Measurements from ENCODE around the gene DDX10. TPM values are rescaled to one million over a fixed set of nuclear protein-coding genes. Genes with fewer than 3 reads are reported as not detected.

Gene DDX10
- polyA plus RNA-seq, 1 donor (not counting 4 experiments of a cell fraction or from before 2014, with no cell fraction given): 32.3 TPM

- FAIRE-seq: no peak
Observed at GRCh38 chr11:108838792-108839105, 173.9 kb downstream of the DDX10 start.

GRCh38 chr11:108846009-108846408 is 181.1 kb downstream of the DDX10 start:
- H3K27me3 ChIP-seq (ENCODE audit: control insufficient read depth, extremely low read depth, insufficient read depth, low read length): no peaks in the 10 kb centered on the region

More at GRCh38 chr11:108838792-108839105, 173.9 kb downstream of the DDX10 start:
- no peak overlapping the region for H3K4me2 ChIP-seq (ENCODE audit: control insufficient read depth, extremely low read depth, insufficient read depth, low read depth, low read length)
- no peaks in the 10 kb centered on the region for H3K79me2 ChIP-seq (ENCODE audit: control insufficient read depth, insufficient read depth, low read length)
- no peaks in the 10 kb centered on the region for H3K9me1 ChIP-seq (ENCODE audit: control insufficient read depth, extremely low read depth, insufficient read depth, low read length)
- H3K4me1 ChIP-seq (ENCODE audit: control insufficient read depth, extremely low read depth, insufficient read depth, low read length): no peaks in the 10 kb centered on the region
- H4K20me1 ChIP-seq (ENCODE audit: control insufficient read depth, extremely low read depth, insufficient read depth, low read length): no peaks in the 10 kb centered on the region
- H2AFZ ChIP-seq (ENCODE audit: control insufficient read depth, low read length): no peak overlapping the region
- dilution Hi-C loops (cut with MboI; ENCODE audit: extremely low pct_ligation_motif_present, low sequenced_read_pairs): no loop called here
- H3K9me3 ChIP-seq (ENCODE audit: control insufficient read depth, low read depth, low read length): no peaks in the 10 kb centered on the region
- H3K9ac ChIP-seq (ENCODE audit: control insufficient read depth, extremely low read depth, insufficient read depth, low read length): no peak overlapping the region
- DNase-seq (ENCODE audit: low read depth, low spot score): no peak
- H3K27ac ChIP-seq (ENCODE audit: control insufficient read depth, insufficient read depth, low read length): no peak overlapping the region
- no peaks in the 10 kb centered on the region for H3K36me3 ChIP-seq (ENCODE audit: control insufficient read depth in 2 of 2, extremely low read depth in 1 of 2, insufficient read depth in 2 of 2, low read length in 2 of 2)
- H3K27me3 ChIP-seq (ENCODE audit: control insufficient read depth, extremely low read depth, insufficient read depth, low read length): no peaks in the 10 kb centered on the region
- no peak overlapping the region for H3K4me3 ChIP-seq (ENCODE audit: control insufficient read depth in 2 of 3, extremely low read depth in 1 of 3, insufficient read depth in 2 of 3, low read depth in 1 of 3, low read length in 3 of 3)
- TF ChIP-seq EZH2 (IDR thresholded peaks at IDR 0.05; ENCODE audit: low read length): no peak
- no peak for TF ChIP-seq CTCF (optimal IDR thresholded peaks at IDR 0.05 in 1 of 3, IDR thresholded peaks at IDR 0.05 in 1 of 3, conservative IDR thresholded peaks at IDR 0.05 in 1 of 3; ENCODE audit: extremely low read depth in 1 of 3, insufficient read depth in 2 of 3, low read length in 3 of 3)

More at GRCh38 chr11:108846009-108846408, 181.1 kb downstream of the DDX10 start:
- FAIRE-seq (no peak), DNase-seq (ENCODE audit: low read depth, low spot score) (no peak)
- H3K9me1 ChIP-seq (ENCODE audit: control insufficient read depth, extremely low read depth, insufficient read depth, low read length): no peaks in the 10 kb centered on the region
- no peak overlapping the region for H3K4me2 ChIP-seq (ENCODE audit: control insufficient read depth, extremely low read depth, insufficient read depth, low read depth, low read length)
- dilution Hi-C loops (cut with MboI; ENCODE audit: extremely low pct_ligation_motif_present, low sequenced_read_pairs): no loop called here
- no peak overlapping the region for H3K27ac ChIP-seq (ENCODE audit: control insufficient read depth, insufficient read depth, low read length)
- H3K36me3 ChIP-seq (ENCODE audit: control insufficient read depth in 2 of 2, extremely low read depth in 1 of 2, insufficient read depth in 2 of 2, low read length in 2 of 2): peaks cover 0 to 2% of the 10 kb centered on the region in 2 experiments
- no peaks in the 10 kb centered on the region for H3K79me2 ChIP-seq (ENCODE audit: control insufficient read depth, insufficient read depth, low read length)
- no peaks in the 10 kb centered on the region for H3K9me3 ChIP-seq (ENCODE audit: control insufficient read depth, low read depth, low read length)
- no peak overlapping the region for H3K9ac ChIP-seq (ENCODE audit: control insufficient read depth, extremely low read depth, insufficient read depth, low read length)
- no peaks in the 10 kb centered on the region for H4K20me1 ChIP-seq (ENCODE audit: control insufficient read depth, extremely low read depth, insufficient read depth, low read length)
- no peak for TF ChIP-seq EZH2 (IDR thresholded peaks at IDR 0.05; ENCODE audit: low read length)
- TF ChIP-seq CTCF (optimal IDR thresholded peaks at IDR 0.05 in 1 of 3, IDR thresholded peaks at IDR 0.05 in 1 of 3, conservative IDR thresholded peaks at IDR 0.05 in 1 of 3; ENCODE audit: extremely low read depth in 1 of 3, insufficient read depth in 2 of 3, low read length in 3 of 3): no peak
- no peak overlapping the region for H3K4me3 ChIP-seq (ENCODE audit: control insufficient read depth in 2 of 3, extremely low read depth in 1 of 3, insufficient read depth in 2 of 3, low read depth in 1 of 3, low read length in 3 of 3)
- H3K4me1 ChIP-seq (ENCODE audit: control insufficient read depth, extremely low read depth, insufficient read depth, low read length): no peaks in the 10 kb centered on the region
- no peak overlapping the region for H2AFZ ChIP-seq (ENCODE audit: control insufficient read depth, low read length)
